Large intestine (tissue), 3 donors: ENCODE results near the gene TSSK1B. TPM values are rescaled to one million over a fixed set of nuclear protein-coding genes. Genes with fewer than 3 reads are reported as not detected.
"Not testable (repeated sequence)": the region's sequence is repeated elsewhere in the genome, so short reads cannot be mapped to it uniquely, and the experiment has no call there.

Source experiments
- DNase-seq, 2 donors: peaks; one replicate each; pipeline versions ENCODE4 v3.0.0 to v3.0.0-alpha.2; 2013
- H3K27ac ChIP-seq: one replicate; pipeline ENCODE4 v1.5.1; 2013; ENCODE audit warnings: low read length
- H3K27me3 ChIP-seq: 2 replicates; pipeline ENCODE4 v1.6.1; 2013; ENCODE audit warnings: low read length; ENCODE audit not compliant: control insufficient read depth, insufficient read depth
- H3K36me3 ChIP-seq: 2 replicates; pipeline ENCODE4 v1.6.1; 2013; ENCODE audit warnings: low read length; ENCODE audit not compliant: control insufficient read depth, insufficient read depth
- H3K4me1 ChIP-seq: one replicate; pipeline ENCODE4 v1.6.1; 2013; ENCODE audit warnings: low read length; ENCODE audit not compliant: control insufficient read depth, insufficient read depth
- H3K4me3 ChIP-seq: one replicate; pipeline ENCODE4 v1.5.1; 2013; ENCODE audit warnings: low read length
- H3K9me3 ChIP-seq: one replicate; pipeline ENCODE4 v1.6.1; 2013; ENCODE audit warnings: mild to moderate bottlenecking, low read depth, low read length, moderate library complexity; ENCODE audit not compliant: control insufficient read depth
- WGBS: methylation state at CpG from one replicate; pipeline ENCODE4 v1.1.5; 2013; ENCODE audit warnings: low lambda C conversion rate; ENCODE audit not compliant: insufficient coverage; 5-methylcytosine and 5-hydroxymethylcytosine counted together
- polyA plus RNA-seq: library from polyadenylated mRNA; unstranded; fragments of 120-200 nt; gene quantifications from one replicate; pipeline ENCODE4 v1.2.1, GENCODE V29; 2013

Gene TSSK1B
- polyA plus RNA-seq, 1 donor: not detected

DNA sequence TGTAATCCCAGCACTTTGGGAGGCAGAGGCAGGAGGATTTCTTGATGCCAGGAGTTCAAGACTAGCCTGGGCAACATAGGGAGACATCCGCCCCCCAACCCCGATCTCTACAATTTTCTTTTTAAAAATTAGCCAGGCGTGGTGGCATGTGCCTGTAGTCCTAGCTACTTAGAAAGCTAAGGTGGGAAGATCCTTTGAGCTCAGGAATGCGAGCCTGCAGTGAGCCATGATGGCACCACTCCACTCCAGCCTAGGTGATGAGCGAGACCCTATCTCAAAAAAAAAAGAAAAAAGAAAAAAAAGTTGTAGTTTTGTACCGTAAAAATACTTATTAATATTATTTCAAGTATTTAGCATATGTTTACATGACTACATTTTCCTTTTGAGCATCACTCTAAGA is 29.3 kb downstream of the TSSK1B start:
- 90% methylated on average over 2 of the region's 6 CpGs for WGBS

DNA sequence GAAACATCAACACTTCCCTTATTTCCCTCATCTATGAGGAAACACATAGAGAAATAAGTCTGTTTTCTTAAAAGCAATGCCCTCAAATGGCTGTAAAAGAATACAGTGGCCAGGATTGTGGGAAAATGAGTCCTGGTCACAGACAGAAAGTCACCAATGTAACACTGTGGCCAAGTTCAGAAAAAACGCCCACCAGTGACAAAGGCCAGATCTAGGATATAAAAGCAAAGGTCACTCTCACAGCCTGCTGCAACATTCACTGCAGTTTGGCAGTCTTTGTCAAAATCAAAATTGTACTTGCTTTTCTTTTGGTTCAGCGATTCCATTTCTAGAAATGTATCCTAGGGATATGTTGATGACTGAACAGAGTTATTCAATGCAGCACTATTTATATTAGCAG is 30.5 kb downstream of the TSSK1B start:
- WGBS: no CpG with 5 or more reads among the region's 2 CpGs
- no peaks in the 10 kb centered on the region for H3K36me3 ChIP-seq
- H3K9me3 ChIP-seq: no peaks in the 10 kb centered on the region
- no peaks in the 10 kb centered on the region for H3K27me3 ChIP-seq
- H3K4me3 ChIP-seq: no peak overlapping the region
- no peak overlapping the region for H3K27ac ChIP-seq
- no peaks in the 10 kb centered on the region for H3K4me1 ChIP-seq
- no peak for DNase-seq

More for the DNA sequence above, 29.3 kb downstream of the TSSK1B start:
- Histone ChIP-seq H3K27me3 (no peaks in the 10 kb centered on the region), H3K9me3 (no peaks in the 10 kb centered on the region), H3K4me1 (no peaks in the 10 kb centered on the region), H3K36me3 (no peaks in the 10 kb centered on the region), H3K4me3 (no peak overlapping the region), H3K27ac (no peak overlapping the region)
- DNase-seq: no peak

DNA sequence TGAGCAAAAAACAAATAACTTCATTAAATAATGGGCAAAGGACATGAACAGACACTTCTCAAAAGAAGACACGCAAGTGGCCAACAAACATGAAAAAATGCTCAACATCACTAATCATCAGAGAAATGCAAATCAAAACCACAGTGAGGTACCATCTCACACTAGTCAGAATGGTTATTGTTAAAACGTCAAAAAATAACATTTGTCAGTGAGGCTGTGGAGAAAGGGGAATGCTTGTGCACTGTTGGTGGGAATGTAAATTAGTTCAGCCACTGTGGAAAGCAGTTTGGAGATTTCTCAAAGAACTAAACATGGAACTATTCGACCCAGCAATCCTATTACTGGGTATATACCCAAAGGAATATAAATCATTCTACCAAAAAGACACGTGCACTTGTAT is 36.8 kb downstream of the TSSK1B start:
- H3K27ac ChIP-seq, H3K27me3 ChIP-seq, H3K36me3 ChIP-seq, DNase-seq, H3K9me3 ChIP-seq, H3K4me1 ChIP-seq, H3K4me3 ChIP-seq: not testable (repeated sequence)
- 100% methylated on average over 1 of the region's 4 CpGs for WGBS

DNA sequence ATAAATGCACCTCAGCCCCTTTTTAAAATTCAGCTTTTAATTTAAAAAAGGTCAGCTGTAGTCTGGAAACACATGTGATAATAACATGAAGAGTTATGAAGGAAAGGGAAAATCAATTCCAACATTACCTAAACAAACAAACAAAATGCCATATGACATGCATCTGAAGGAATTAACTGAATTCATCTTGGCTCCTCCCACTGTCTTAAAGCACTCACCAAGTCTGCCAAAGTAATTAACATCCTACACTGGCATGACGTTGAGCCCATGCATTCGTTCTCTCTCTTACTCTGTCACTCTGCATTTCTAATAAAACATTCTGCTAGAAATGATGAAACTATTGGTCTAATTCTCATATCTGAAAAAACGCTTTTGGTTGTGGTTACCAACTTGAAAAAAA is 37.7 kb downstream of the TSSK1B start:
- Histone ChIP-seq H3K27ac (no peak overlapping the region), H3K27me3 (no peaks in the 10 kb centered on the region), H3K9me3 (no peaks in the 10 kb centered on the region), H3K36me3 (no peaks in the 10 kb centered on the region), H3K4me3 (no peak overlapping the region), H3K4me1 (no peaks in the 10 kb centered on the region)
- DNase-seq: no peak
- 79% methylated on average over 3 of the region's 3 CpGs for WGBS

DNA sequence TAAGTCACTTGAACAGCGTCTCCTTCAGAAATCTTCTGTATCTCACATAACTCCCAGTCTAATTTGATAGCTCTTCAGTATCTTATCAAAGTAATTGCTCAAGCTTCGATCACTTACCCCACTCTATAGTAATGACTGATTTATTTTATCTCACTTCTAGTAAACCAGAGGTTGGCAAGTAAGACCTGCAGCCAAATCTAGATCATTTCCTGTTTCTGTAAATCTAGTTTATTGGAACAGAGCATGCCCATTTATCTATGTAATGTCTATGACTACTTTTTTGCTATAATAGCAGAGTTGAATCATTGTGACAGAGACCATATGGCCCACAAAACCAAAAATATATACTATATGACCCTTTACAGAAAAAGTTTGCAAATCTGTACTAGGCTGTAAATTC is 40.1 kb downstream of the TSSK1B start:
- no peaks in the 10 kb centered on the region for H3K36me3 ChIP-seq
- no peak overlapping the region for H3K4me3 ChIP-seq
- H3K27me3 ChIP-seq: no peaks in the 10 kb centered on the region
- no peaks in the 10 kb centered on the region for H3K9me3 ChIP-seq
- WGBS: 53% methylated on average over 2 of the region's 2 CpGs
- no peaks in the 10 kb centered on the region for H3K4me1 ChIP-seq
- DNase-seq: no peak
- H3K27ac ChIP-seq: no peak overlapping the region

DNA sequence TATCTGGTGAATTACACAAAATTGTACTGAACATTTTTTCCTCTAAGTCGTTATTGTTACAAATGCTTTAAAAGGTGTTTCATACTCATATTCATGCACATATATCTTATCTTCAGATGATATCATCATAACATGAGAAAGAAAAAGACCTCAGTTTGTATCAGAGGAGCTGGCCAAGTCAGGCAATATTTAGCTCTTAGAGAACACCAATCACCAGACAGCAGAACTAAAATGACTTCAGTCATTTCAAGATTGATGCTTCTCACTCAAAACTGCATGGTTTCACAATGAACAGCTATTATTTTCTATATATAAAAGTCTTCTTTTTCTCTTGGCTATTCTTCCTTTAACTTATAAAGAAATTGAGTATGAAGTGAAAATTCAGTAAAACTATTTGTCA is 44.6 kb downstream of the TSSK1B start:
- H3K9me3 ChIP-seq: no peaks in the 10 kb centered on the region
- no peak overlapping the region for H3K27ac ChIP-seq
- H3K27me3 ChIP-seq: no peaks in the 10 kb centered on the region
- no peak for DNase-seq
- WGBS: no CpG with 5 or more reads among the region's 1 CpG
- H3K4me3 ChIP-seq: no peak overlapping the region
- no peaks in the 10 kb centered on the region for H3K36me3 ChIP-seq
- H3K4me1 ChIP-seq: no peaks in the 10 kb centered on the region

DNA sequence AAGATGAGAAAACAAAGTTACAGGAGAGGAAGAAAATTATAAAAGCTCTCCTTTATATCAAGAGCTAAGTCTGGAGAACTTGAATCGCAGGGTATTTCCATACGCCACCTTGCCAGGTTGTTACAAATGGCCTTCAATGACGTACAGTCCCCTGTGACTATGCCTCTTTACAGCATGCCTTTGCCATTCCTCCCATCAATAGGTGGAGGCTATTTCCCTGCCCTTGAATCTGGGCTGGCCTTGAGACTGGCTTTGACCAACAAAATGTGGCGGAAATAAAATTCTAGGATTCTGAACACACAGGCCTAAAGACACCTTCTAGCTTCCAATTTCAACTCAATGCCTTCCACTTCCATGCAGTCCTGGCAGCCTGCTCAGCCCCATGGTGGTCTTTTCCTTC is 45.7 kb downstream of the TSSK1B start:
- WGBS: no CpG with 5 or more reads among the region's 4 CpGs
- no peak overlapping the region for H3K27ac ChIP-seq
- no peaks in the 10 kb centered on the region for H3K9me3 ChIP-seq
- no peak overlapping the region for H3K4me3 ChIP-seq
- no peaks in the 10 kb centered on the region for H3K36me3 ChIP-seq
- no peak for DNase-seq
- no peaks in the 10 kb centered on the region for H3K27me3 ChIP-seq
- H3K4me1 ChIP-seq: no peaks in the 10 kb centered on the region

DNA sequence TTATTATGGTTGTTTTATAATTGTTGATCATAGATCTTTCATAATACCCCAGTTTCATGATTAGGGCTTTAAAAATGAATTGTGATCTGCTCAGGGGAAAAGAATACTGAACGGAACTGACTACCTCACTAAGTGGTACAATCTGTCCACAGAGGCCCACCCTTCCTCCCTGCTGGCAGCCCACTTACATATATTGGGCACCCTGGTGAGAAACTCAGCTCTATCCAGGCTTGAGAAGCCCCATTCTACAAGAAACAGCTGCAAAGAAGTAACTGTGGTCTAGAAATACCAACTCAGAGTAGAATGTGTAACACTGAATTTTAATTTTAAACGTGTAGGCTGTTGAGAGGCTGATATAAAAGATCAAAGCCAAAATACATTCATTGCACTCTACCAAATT is 46.9 kb downstream of the TSSK1B start:
- H3K27ac ChIP-seq: no peak overlapping the region
- H3K27me3 ChIP-seq: no peaks in the 10 kb centered on the region
- no peaks in the 10 kb centered on the region for H3K4me1 ChIP-seq
- no peak for DNase-seq
- no peaks in the 10 kb centered on the region for H3K36me3 ChIP-seq
- WGBS: 71% methylated on average over 1 of the region's 2 CpGs
- no peak overlapping the region for H3K4me3 ChIP-seq
- no peaks in the 10 kb centered on the region for H3K9me3 ChIP-seq

DNA sequence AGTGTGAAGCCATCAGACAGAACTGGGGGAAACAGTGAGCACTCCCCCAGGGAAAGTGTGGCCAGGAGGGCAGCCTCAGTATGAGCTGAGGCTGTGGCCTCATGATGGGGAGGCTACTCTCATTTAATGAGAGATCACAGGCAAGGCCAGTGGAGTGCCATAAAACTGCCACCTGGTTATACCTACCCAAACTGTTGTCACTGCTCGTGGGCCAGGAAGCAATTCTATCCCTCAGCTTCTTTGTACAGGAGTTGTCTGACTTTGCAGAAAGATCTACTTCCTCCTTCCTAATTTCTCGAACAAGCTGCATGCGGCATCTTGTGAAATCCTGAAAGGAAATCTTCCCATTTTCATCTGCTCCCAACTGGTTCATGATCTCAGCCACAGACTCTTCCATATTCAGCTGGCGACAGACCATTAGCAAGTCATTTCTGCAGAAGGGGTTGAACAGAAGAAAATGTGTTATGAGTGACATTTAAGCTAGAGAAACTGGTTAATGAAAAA is 50.0 kb downstream of the TSSK1B start:
- H3K36me3 ChIP-seq: no peaks in the 10 kb centered on the region
- H3K27ac ChIP-seq: no peak overlapping the region
- no peaks in the 10 kb centered on the region for H3K4me1 ChIP-seq
- DNase-seq: no peak
- no peaks in the 10 kb centered on the region for H3K9me3 ChIP-seq
- H3K4me3 ChIP-seq: no peak overlapping the region
- H3K27me3 ChIP-seq: no peaks in the 10 kb centered on the region
- 83% methylated on average over 1 of the region's 4 CpGs for WGBS

DNA sequence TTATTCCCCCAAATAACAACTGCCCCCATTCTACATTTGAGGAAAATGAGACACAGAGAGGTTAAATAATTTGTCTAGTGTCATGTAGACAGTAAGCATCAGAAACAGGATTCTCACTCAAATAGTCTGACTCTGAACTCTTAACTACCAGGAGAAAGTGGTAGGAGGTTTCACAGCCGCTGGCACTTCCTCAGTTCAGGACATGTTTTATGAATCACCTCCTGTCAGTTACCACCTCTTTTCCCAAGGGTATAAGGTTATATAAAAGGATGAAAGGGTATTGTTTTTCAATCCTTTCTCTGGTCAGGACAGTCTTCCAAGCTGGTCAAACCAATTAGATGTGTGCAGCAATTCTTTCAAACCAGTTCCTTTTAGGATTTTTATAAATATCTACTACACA is 52.1 kb downstream of the TSSK1B start:
- Histone ChIP-seq H3K27ac (no peak overlapping the region), H3K4me3 (no peak overlapping the region), H3K36me3 (no peaks in the 10 kb centered on the region), H3K27me3 (no peaks in the 10 kb centered on the region), H3K9me3 (no peaks in the 10 kb centered on the region), H3K4me1 (no peaks in the 10 kb centered on the region)
- DNase-seq: no peak
- no CpG with 5 or more reads among the region's 1 CpG for WGBS
